ENCODE data around the gene MT2A.

Gene MT2A

DNA sequence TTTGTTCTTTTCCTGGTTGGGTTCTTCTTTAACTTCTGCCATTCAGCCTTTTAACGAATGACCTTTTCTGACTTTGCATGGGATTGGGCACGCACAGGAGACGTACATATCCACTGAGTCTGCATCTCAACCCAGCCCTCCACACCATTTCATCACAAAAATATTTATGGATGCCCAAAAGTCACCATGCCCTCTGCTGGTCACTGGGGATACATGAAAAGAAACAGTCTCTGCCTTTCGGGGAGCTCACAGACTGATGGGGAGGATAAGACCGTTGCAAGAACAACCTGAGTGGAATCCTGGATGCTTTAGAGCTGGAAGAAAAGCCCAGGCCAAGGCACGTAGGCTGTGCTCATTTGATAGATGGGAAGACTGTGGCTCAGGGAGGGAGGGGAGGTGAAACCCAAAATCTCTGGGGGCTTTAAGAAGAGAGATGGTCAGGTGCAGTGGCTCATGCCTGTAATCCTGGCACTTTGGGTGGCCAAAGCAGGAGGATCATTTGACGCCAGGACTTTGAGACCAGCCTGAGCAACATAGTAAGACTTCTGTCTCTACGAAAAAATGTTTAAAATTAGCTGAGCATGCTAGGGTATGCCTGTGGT, 7.9 kb upstream of the MT2A start:
- DNase-seq (ENCODE audit: low read depth): peak; percentile 72
- H3K4me3 ChIP-seq (ENCODE audit: low read length): no peak overlapping the region
- TF ChIP-seq, protein P1, sequence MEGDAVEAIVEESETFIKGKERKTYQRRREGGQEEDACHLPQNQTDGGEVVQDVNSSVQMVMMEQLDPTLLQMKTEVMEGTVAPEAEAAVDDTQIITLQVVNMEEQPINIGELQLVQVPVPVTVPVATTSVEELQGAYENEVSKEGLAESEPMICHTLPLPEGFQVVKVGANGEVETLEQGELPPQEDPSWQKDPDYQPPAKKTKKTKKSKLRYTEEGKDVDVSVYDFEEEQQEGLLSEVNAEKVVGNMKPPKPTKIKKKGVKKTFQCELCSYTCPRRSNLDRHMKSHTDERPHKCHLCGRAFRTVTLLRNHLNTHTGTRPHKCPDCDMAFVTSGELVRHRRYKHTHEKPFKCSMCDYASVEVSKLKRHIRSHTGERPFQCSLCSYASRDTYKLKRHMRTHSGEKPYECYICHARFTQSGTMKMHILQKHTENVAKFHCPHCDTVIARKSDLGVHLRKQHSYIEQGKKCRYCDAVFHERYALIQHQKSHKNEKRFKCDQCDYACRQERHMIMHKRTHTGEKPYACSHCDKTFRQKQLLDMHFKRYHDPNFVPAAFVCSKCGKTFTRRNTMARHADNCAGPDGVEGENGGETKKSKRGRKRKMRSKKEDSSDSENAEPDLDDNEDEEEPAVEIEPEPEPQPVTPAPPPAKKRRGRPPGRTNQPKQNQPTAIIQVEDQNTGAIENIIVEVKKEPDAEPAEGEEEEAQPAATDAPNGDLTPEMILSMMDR (IDR thresholded peaks at IDR 0.05; ENCODE audit: insufficient read depth, low read depth, low read length, missing control alignments): peak; percentile 75

DNA sequence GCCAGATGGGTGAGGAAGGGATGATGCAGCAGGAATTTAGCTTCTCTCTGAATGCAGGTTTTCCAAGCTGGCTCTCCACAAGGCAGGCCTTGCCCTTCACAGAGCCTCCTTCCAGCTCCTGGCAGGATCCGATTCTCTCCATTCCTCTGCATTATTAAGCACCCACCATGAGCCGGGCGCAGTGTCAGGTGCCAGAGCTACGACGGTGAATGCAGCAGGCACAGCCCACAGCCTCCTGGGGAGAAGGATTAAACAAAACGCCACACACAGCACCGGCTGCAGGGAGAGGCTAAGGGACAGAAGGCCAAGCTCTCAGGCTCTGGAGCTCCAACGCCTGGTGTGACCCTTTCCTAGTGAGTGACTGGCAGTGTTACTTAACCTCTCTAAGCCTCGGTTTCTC, 7.1 kb upstream of the MT2A start:
- DNase-seq (ENCODE audit: low read depth): no peak

GRCh38 chr16:56603589-56603988, 4.8 kb upstream of the MT2A start:
- DNase-seq (ENCODE audit: low read depth): peak; percentile 52
- TF ChIP-seq, protein P1 (IDR thresholded peaks at IDR 0.05; ENCODE audit: insufficient read depth, low read depth, low read length, missing control alignments): peak; percentile 57
- H3K4me3 ChIP-seq (ENCODE audit: low read length): no peak overlapping the region

More for the DNA sequence above, 7.1 kb upstream of the MT2A start:
- TF ChIP-seq, protein P1 (IDR thresholded peaks at IDR 0.05; ENCODE audit: insufficient read depth, low read depth, low read length, missing control alignments): no peak
- H3K4me3 ChIP-seq (ENCODE audit: low read length): no peak overlapping the region

DNA sequence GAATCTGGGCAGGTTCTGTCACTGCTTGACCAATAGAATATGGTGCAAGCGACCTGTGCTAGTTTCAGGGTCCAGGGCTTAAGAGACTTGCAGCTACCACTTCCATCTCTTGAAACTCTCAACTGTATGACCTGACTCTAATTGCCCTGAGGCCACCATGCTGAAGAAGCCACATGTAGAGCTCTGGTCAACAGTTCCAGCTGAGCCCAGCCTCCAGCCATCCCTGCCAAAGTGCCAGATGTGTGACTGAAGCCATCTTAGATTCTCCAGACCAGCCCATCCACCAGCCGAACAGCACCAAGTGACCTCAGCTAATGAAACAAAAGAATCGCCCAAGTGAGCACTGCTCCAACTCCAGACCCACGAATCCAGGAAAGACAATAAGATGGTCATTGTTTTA, 3.4 kb upstream of the MT2A start:
- DNase-seq (ENCODE audit: low read depth): no peak
- TF ChIP-seq, protein P1 (IDR thresholded peaks at IDR 0.05; ENCODE audit: insufficient read depth, low read depth, low read length, missing control alignments): no peak
- H3K4me3 ChIP-seq (ENCODE audit: low read length): no peak overlapping the region

DNA sequence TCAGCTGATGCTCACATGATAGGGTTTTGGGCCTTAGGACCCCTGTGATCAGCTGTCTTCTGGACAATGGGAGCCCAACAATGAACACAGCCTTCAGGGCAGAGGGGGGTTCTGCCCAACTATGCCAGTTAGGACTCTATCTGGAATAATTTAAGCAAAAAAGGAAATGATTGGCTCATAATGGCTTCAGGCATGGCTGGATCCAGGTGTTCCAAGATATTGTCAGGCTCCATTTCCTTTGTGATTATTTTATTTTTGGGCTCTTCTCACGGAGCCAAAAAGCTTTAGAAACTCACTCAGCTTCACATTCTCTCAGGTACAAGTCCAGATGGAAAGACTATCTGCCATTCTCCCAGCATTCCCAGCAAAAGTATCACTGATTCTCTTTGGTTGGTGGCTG, 2.9 kb upstream of the MT2A start:
- H3K4me3 ChIP-seq (ENCODE audit: low read length): no peak overlapping the region
- TF ChIP-seq, protein P1 (IDR thresholded peaks at IDR 0.05; ENCODE audit: insufficient read depth, low read depth, low read length, missing control alignments): no peak
- no peak for DNase-seq (ENCODE audit: low read depth)

- H3K4me3 ChIP-seq (ENCODE audit: low read length): no peak overlapping the region
- TF ChIP-seq, protein P1 (IDR thresholded peaks at IDR 0.05; ENCODE audit: insufficient read depth, low read depth, low read length, missing control alignments): no peak
- peak; percentile 80 for DNase-seq (ENCODE audit: low read depth)
Observed at GRCh38 chr16:56606071-56606475, 2.3 kb upstream of the MT2A start.

DNA sequence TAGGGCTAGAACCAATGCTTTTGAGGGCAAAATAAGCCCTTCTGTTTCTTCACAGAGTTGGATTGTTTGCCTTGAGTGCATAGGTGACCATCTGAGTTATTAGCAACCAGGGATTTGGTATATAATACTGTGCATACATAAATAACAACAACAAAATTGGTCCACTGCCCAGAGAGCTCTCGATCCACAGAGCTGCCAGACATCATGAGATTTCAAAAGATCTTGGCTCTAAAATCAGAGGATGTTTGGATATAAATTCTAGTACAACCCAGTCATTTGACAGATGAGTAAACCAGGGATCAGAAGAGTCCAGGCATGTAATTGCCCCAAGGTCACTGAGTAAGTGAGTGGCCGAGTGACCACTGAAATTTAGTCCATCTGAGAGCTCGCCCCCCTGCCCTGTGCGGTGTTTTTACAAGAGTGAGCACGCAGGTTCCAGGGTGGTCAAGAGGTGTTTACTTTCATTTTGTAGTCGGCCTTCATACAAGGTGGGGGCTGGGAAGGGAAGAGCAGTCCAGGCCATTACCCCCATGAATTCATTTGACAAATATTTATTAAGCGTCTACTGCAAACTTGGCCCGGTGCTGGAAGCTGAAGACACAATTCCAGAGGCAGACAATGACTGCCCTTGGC, 1.8 kb upstream of the MT2A start:
- H3K4me3 ChIP-seq (ENCODE audit: low read length): peak overlapping the region; percentile 14
- TF ChIP-seq, protein P1 (IDR thresholded peaks at IDR 0.05; ENCODE audit: insufficient read depth, low read depth, low read length, missing control alignments): no peak
- DNase-seq (ENCODE audit: low read depth): peak; percentile 74
